Spleen (tissue), 7 donors: ENCODE results near the gene EPHX1.

Experiments
- POLR2A ChIP-seq, 3 donors: fragments of 450-650 bp; IDR thresholded peaks; one replicate each; pipeline ENCODE4 v1.5.1; 2017; ENCODE audit warnings: antibody characterized with exemption in 3 of 3, mild to moderate bottlenecking in 1 of 3
- POLR2AphosphoS5 ChIP-seq, 3 donors: sonication (generic); formaldehyde crosslinking; IDR thresholded peaks; one replicate each; pipeline ENCODE4 v1.5.1; 2017; ENCODE audit warnings: antibody characterized with exemption in 3 of 3
- TF ChIP-seq, protein P1 (sequence below), 11 experiments: fragments of 200-600 bp in 7 of 11; fragments of 450-650 bp in 4 of 11; sonication (generic) in 4 of 11; IDR thresholded peaks in 8 of 11; conservative IDR thresholded peaks in 3 of 11; 1 replicate in 7 of 11; 2 replicates in 4 of 11; pipeline versions ENCODE4 v1.4.0 to v1.8.0; 2016 to 2021; ENCODE audit warnings: antibody characterized with exemption in 11 of 11, inconsistent platforms in 4 of 11, mild to moderate bottlenecking in 1 of 11
- donor health status: DM: no; HTN: no; CAD: no; lungs with moderate emphysema.
- donor health status: DM: no; HTN: no; CAD: no.
- donor health status: DM: no; HTN: no; CAD: no.

DNA sequence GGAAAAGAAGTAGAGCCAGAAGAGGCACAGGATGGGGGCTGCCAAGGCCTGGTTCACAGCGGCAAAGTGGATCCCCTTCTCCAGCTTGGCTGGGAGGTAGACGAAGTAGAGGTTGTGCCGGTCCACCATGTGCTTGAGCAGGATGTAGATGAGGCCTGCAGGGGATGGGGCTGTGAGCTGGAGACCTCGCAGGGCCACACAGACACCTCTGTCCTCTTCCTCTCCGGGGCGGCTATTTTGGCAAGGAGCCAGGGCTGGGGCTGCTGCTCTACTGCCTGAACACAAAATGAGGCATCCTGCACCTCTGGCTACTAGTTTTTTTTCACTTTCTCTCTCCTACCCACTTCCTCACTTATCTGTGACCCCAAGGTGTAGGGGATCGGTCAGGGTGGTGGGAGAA lies 40.0 kb downstream of the EPHX1 start:
- TF ChIP-seq, protein P1, sequence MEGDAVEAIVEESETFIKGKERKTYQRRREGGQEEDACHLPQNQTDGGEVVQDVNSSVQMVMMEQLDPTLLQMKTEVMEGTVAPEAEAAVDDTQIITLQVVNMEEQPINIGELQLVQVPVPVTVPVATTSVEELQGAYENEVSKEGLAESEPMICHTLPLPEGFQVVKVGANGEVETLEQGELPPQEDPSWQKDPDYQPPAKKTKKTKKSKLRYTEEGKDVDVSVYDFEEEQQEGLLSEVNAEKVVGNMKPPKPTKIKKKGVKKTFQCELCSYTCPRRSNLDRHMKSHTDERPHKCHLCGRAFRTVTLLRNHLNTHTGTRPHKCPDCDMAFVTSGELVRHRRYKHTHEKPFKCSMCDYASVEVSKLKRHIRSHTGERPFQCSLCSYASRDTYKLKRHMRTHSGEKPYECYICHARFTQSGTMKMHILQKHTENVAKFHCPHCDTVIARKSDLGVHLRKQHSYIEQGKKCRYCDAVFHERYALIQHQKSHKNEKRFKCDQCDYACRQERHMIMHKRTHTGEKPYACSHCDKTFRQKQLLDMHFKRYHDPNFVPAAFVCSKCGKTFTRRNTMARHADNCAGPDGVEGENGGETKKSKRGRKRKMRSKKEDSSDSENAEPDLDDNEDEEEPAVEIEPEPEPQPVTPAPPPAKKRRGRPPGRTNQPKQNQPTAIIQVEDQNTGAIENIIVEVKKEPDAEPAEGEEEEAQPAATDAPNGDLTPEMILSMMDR (IDR thresholded peaks at IDR 0.05 in 8 of 11, conservative IDR thresholded peaks at IDR 0.05 in 3 of 11): no peak
- TF ChIP-seq POLR2AphosphoS5 (IDR thresholded peaks at IDR 0.05): peak; percentile 50 to 69 (median 54)
- no peak for TF ChIP-seq POLR2A (IDR thresholded peaks at IDR 0.05)
